Stimulated activated CD4-positive, alpha-beta T cell treated with anti-CD3 and anti-CD28 coated beads, Interleukin-12 subunit alpha, Interleukin-12 subunit beta, amount 100 ng/mL, for 24 hours (primary cell): Measurements from ENCODE around the gene P2RY13.

Experiments used
- DNase-seq, 2 experiments: peaks; one replicate each; pipeline ENCODE4 v3.0.0-alpha.2; 2020; ENCODE audit warnings: low read depth in 2 of 2

P2RY13 gene

GRCh38 chr3:151329363-151329762 is at the start of gene P2RY13:
P2RY13 (minus strand) TSS chr3:151329549; CDS start chr3:151329528, 21 bp downstream.
- DNase-seq = no peak

- no peak for DNase-seq
Measured at GRCh38 chr3:151377768-151378385, 48.5 kb upstream of the P2RY13 start.

DNA sequence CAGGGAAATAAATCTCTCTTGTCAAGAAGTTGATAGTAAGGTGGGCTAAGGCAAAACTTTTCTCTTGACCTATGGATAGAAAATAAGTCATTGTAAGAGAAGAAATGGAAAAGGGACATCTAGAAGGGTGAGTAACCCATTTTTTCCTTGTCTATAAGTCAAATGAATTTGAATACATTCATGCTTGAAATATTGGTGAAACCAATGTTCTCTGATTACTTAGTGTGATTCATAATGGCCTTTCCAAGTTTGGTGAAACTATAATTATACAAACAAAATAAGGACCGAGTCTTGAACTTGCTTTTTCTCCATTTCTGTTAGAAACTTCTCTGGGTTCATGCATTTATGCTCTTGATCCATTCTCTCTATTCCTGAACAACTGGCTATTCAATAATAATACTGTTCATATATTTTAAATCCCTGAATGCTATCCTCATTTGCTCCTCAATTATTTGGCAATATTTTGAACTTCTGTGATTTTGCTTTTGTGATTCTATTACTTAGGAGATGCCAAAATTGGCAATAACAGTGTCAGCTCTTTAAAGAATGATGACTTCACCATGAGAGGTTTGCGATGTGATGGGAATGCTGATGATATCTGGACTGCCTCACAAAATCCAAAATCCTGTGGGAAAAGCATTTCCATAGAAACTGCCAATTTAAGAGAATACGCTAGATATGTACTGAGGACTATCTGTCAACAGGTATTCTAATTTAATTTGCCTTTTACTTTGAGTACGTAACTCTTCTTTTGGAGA is 42.9 kb upstream of the P2RY13 start:
- no peak for DNase-seq

DNA sequence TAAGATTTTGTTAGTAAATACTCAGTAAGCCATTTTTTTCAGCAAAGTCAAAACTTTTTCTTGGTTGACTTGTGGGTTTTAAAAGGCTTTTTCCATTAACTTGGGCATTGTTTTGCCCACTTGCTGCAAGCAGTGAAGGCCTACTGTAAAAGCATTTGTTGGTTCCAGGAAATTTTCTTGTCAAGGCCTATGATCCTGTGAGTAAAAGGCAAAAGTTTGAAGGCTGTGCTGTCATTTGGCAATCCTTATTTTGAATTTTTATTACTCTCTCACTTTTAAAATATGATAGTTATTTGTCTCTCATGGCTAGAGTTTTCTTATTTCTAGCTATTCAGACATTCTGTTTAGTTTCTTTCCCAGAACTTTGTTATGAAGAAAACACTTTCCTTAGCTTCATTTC is 42.2 kb upstream of the P2RY13 start:
- DNase-seq = no peak

GRCh38 chr3:151367448-151367847 is 38.1 kb upstream of the P2RY13 start:
- no peak for DNase-seq

- no peak for DNase-seq
Measured at GRCh38 chr3:151366993-151367392, 37.6 kb upstream of the P2RY13 start.

GRCh38 chr3:151362751-151363174 is 33.4 kb upstream of the P2RY13 start:
- no peak for DNase-seq

DNA sequence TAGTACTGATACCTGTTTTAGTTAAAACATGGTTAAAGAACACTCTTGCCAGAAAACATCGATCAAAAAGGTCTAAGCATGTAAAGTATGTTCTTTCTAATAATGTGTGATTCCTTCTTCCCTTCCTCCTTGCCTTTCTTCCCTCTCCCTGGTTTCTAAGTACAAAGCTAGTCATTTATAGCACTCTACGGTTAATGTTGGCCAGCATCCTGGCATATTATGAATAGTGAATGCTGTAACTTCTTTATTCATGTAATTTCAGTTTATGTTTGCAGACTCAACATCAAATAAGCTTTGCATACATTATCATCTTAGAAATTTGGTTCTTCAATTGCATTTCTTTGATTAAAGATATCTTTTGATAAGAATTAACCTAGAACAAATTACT is 28.1 kb upstream of the P2RY13 start:
- DNase-seq = no peak

- no peak for DNase-seq
Measured at GRCh38 chr3:151356794-151357462, 27.6 kb upstream of the P2RY13 start.

GRCh38 chr3:151351648-151352047 is 22.3 kb upstream of the P2RY13 start:
- DNase-seq = no peak

DNA sequence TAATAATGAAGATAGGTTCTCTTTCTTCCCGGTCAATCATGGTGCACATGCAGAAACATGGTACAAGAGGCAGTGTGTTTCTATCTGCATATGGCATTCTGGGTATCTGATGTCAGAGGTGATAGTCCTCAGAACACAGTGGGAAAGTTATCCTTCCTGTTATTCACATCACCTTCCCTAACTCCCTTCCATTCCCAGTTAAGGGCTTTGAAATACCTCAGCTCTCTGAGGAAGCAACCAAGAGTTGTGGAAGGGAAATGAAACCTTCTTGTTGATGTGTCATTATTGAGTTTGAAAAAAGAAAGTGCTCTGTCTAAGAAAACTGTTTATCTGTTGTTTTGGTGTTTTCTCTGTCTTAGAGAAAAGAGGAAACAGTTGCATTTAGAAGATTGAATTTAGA is 21.9 kb upstream of the P2RY13 start:
- DNase-seq = no peak

GRCh38 chr3:151350656-151351055 is 21.3 kb upstream of the P2RY13 start:
- DNase-seq = no peak

- DNase-seq = no peak
Measured at GRCh38 chr3:151347432-151347831, 18.1 kb upstream of the P2RY13 start.

DNA sequence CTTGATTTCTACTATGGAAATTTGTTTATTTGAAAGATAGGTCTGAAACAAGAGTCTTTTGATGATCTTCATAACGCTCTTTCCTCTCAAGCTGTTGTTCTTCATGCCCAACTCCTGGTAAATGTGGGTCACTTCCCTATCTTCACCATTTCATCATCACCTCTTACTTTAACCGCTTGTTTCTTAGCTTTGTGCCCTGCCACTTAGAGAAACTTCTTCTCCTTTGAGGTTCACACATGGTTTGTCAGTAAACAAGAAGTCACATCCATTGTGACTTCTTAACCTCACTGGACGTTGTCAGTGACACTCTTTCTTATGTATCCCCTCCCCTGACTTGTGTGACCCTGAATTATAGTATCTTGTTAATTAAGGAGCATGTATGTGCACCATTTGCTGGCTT is 16.9 kb upstream of the P2RY13 start:
- no peak for DNase-seq

DNA sequence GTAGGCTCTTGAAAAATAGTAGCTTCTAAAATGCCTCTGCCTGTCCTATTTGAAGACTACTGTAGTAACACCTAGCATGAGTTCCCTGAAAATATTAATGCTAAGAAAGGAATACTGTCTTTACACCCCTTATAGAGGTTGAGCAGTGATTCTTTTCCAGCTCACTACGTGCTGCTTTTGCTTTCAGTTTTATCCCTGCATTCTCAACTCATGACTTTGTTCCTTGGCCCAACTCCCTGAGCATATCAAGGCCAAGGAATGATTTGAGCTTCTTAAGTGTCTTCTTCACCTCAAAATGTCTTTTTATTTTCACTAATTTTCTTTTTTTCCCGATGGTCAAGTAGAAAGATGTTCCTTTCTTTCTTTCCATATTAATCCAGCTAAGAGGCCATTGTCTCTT is 16.5 kb upstream of the P2RY13 start:
- DNase-seq = no peak

- no peak for DNase-seq
Measured at GRCh38 chr3:151331696-151332095, 2.3 kb upstream of the P2RY13 start.

DNA sequence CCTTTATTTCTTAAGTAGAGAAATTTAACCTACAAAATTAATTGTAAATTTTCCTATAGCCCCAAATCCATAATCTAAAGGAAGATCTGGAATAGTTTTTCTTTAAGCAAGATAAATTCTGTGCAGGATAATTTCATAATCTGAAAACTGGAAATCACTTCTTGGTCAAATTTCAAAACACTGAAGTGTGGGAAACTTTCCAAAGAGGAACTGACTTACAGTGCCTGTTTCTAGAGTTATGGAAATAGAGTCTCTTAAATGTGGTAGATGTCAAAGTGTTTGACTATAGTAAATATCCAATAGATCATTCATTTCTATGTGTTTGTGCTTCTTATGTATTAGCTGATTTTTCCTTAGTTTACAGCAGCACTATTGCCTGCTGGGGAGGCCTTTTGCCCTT is 1.6 kb upstream of the P2RY13 start:
- DNase-seq = no peak

- no peak for DNase-seq
Measured at GRCh38 chr3:151330379-151330778, 1.0 kb upstream of the P2RY13 start.

DNA sequence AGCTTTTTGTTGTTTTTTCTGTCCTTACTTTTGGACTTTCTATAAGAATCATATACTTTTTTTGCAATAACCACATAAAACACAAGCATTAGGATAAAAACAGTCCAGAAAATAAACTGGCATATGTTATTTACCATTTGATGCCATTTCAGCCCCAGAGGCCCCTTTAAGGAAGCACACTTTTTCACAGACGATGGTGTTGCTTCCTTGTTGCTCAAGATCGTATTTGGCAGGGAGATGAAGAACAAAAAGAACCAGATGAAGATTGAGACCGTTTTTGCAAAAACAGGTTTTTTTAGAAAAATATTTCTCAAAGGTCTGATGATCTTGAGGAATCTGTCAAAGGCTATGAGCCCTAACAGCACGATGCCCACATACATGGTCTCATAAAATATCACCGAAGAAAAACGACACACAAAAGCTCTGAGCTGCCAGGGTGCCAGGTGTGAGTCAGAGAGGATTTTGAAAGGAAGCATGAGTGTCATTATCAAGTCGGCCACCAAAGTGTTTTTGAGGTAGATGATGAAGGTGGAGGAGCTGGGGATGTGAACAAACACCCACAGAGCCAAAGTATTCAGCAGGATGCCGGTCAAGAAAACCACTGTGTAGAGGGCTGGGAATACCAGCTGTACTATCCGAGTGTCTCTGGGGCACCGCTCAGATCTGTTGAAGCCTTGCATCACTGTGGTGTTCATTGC is 902 bp downstream of the P2RY13 start:
- DNase-seq = no peak

- DNase-seq = no peak
Measured at GRCh38 chr3:151327571-151328198, 1.7 kb downstream of the P2RY13 start.

GRCh38 chr3:151322511-151322910 is 6.8 kb downstream of the P2RY13 start:
- DNase-seq = no peak

DNA sequence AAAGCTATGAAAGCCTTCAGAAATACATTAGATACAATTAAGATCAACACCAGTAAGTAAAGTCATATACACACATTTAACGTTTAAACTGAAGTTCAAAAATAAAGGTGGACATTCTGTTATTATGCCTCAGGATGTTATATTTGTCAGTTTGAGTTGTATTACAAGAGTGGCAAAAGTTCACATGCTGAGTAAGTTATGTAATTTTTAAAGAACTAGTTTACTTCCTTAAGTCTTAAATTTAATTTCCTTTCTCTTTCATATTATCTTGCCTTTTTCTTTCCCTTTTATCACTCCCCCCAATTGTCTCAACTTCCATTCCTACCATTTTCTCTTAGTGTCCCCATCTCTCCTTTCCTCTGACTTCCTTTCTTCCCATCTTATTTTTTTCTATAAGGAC is 7.8 kb downstream of the P2RY13 start:
- DNase-seq = no peak
